HG02571 (cell line): ENCODE data around the gene ZBED1.
A peak's percentile ranks its signal among the peaks of the same experiment; 100 is the strongest.
"Not testable (repeated sequence)": the region's sequence is repeated elsewhere in the genome, so short reads cannot be mapped to it uniquely, and the experiment has no call there.

Experiments
- ATAC-seq: cut with Tn5 transposase; IDR thresholded peaks from one replicate; pipeline ENCODE4 v1.9.1; 2021; ENCODE audit warnings: mild to moderate bottlenecking, moderate library complexity; ENCODE audit not compliant: unreplicated experiment

Gene ZBED1

DNA sequence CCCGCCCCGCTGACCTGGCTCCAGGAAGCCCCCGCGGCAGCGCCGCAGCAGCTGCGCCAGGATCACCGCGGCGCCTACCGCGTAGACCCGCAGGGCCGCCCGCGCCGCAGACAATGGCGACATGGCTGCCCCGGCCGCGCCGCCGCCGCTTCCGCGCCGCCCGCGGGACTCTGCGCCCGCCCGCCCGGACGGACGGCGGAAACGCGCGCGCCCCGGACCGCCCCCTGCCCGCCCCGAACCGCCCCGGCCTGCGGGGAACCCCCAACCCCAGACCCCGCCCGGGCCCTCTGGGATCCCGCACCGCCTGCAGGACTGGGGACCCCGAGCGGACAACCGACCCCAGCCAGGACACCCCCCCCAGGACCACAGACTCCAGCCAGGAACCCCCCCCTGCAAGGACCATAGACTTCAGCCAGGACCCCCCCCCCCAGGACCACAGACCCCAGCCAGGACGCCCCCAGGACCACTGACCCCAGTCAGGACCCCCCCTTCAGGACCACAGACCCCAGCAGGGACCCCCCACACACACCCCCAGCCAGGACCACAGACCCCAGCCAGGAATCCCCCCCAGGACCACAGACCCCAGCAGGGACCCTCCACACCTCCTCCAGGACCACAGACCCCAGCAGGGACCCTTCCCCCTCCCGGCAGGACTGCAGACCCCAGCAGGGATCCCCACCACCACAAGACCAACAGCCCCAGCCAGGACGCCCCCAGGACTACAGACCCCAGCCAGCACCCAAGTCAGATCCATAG lies at the start of gene ZBED1, which contains the start of gene DHRSX:
ZBED1 (minus strand) TSS at position 174 of the 756 bp plus-strand sequence. CDS start 10,257 bp downstream, outside the sequence.
DHRSX (minus strand) TSS at position 174 of the 756 bp plus-strand sequence; CDS start at position 123, 51 bp downstream.
- ATAC-seq: peak; percentile 63

- ATAC-seq: no peak
These were observed 49.1 kb upstream of the ZBED1 start for GRCh38 chrX:2549876-2550275.

- no peak for ATAC-seq
These were observed 48.1 kb upstream of the ZBED1 start for GRCh38 chrX:2548711-2549423.

DNA sequence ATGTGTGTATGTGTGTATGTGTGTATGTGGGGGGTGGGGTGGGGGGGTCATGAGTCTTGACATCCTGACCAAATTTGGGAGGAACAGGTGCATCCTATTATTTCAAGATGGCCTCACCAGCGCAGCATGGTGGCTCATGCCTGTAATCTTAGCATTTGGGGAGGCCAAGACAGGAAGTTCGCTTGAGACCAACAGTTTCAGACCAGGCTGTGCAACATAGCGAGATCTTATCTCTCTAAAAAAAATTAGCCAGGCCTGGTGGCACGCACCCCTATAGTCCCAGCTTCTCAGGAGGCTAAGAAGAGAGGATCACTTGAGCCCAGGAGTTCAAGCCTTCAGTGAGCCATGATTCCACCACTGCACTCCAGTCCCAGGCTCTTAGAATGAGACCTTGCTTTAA lies 47.0 kb upstream of the ZBED1 start:
- no peak for ATAC-seq

DNA sequence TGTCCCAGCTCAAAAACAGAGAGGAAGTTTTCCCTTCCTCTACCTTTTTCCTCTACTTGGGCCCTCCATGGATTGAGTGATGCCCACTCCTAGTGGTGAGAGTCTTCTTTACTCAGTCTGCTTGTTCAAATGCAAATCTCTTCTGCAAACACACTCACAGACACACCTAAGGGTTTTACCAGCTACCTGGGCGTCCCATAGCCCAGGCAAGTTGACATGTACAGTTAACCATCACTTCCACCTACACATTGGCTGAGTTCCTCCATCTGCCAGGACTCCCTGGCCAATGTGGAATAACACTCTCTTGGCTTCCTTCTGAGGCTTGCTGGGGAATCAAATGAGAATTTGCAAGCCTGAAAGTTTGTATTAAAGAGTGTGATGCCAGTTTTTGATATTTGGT lies 45.7 kb upstream of the ZBED1 start:
- no peak for ATAC-seq

DNA sequence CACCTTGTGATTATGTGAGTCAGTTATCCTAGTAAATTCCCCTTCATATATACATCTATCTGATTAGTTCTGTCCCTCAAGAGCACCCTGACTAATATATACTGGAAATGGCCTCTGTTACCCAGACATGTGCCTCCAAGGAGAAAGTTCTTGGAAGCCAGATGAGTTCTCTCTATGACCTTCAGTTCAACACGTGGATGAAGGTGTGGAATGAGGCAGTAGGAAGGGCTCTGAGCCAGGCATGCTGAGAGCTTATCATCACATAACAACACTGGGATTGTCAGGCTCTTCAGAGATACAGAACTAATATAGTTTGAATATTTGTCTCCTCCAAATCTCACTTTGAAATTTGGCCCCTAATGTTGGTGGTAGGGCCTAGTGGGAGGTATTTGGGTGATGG lies 44.4 kb upstream of the ZBED1 start:
- no peak for ATAC-seq

- no peak for ATAC-seq
These were observed 42.2 kb upstream of the ZBED1 start for GRCh38 chrX:2542826-2543521.

GRCh38 chrX:2541603-2542002 lies 40.8 kb upstream of the ZBED1 start:
- ATAC-seq: no peak

DNA sequence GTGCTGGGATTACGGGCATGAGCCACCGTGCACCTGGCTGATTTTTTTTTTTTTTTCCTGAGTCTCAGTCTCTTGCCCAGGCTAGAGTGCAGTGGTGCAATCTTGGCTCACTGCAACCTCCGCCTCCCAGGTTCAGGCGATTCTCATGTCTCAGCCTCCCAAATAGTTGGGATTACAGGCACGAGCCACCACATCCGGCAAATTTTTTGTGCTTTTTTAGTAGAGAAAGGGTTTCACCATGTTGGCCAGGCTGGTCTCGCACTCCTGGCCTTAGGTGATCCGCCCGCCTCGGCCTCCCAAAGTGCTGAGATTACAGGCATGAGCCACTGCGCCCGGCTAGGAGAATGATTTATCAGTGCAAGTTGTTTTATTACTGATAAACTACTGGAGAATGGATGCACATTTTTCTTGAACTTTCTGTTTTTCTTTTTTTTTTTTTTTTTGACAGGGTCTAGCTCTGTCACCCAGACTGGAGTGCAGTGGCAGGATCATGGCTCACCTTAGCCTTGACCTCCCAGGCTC lies 39.7 kb upstream of the ZBED1 start:
- no peak for ATAC-seq

- no peak for ATAC-seq
These were observed 38.8 kb upstream of the ZBED1 start for GRCh38 chrX:2539586-2539985.

GRCh38 chrX:2538031-2538757 lies 37.4 kb upstream of the ZBED1 start:
- ATAC-seq: no peak

- no peak for ATAC-seq
These were observed 36.2 kb upstream of the ZBED1 start for GRCh38 chrX:2536974-2537373.

DNA sequence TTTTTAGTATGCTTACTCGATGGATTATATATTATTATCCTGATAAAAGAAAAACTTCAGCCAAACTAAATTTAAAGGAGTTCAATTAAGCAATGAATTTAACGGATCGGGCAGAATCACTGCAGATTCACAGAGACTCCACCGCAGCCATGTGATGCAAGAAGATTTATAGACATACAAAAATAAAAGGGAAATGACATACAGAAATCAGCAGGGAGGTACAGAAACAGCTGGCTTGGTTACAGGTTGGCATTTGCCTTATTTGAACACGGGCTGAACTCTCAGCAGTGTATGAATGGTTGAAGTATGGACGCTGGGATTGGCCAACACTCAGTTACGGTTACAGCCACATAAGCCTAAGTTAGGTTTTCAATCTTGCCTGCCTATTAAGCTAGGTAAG lies 35.4 kb upstream of the ZBED1 start:
- no peak for ATAC-seq

DNA sequence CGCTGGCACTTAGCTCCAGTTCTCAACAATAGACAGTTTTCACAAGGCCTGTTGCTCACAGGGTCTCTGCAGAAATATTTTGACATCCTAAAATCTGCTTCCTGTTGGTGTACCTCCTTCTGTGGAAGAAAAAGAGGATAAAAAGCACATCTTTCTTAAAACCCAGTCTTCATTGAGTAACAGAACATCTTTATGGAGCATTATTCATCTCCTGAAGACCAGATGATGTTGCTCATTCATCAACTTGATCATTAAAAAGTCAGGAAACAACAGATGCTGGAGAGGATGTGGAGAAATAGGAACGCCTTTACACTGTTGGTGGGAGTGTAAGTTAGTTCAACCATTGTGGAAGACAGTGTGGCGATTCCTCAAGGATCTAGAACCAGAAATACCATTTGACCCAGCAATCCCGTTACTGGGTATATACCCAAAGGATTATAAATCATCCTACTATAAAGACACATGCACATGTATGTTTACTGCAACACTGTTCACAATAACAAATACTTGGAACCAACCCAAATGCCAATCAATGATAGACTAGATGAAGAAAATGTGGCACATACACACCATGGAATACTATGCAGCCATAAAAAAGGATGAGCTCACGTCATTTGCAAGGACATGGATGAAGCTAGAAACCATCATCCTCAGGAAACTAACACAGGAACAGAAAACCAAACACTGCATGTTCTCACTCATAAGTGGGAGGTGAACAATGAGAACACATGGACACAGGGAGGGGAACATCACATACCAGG lies 33.7 kb upstream of the ZBED1 start:
- ATAC-seq: not testable (repeated sequence)

- no peak for ATAC-seq
These were observed 32.6 kb upstream of the ZBED1 start for GRCh38 chrX:2533424-2533823.

DNA sequence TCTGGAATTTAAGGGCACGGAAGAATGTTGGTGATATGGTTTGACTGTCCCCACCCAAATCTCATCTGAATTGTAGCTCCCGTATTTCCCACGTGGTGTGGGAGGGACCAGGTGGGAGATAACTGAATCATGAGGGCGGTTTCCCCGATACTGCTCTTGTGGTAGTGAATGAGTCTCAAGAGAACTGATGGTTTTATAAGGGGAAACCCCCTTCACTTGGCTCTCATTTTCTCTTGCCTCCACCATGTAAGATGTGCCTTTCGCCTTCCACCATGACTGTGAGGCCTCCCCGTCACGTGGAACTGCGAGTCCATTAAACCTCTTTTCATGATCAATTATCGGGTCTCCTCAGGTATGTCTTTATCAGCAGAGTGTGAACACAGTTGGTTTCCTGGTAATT lies 25.6 kb upstream of the ZBED1 start:
- no peak for ATAC-seq

GRCh38 chrX:2523911-2524310 lies 23.1 kb upstream of the ZBED1 start:
- no peak for ATAC-seq

GRCh38 chrX:2521927-2522386 lies 21.2 kb upstream of the ZBED1 start:
- ATAC-seq: peak; percentile 40

DNA sequence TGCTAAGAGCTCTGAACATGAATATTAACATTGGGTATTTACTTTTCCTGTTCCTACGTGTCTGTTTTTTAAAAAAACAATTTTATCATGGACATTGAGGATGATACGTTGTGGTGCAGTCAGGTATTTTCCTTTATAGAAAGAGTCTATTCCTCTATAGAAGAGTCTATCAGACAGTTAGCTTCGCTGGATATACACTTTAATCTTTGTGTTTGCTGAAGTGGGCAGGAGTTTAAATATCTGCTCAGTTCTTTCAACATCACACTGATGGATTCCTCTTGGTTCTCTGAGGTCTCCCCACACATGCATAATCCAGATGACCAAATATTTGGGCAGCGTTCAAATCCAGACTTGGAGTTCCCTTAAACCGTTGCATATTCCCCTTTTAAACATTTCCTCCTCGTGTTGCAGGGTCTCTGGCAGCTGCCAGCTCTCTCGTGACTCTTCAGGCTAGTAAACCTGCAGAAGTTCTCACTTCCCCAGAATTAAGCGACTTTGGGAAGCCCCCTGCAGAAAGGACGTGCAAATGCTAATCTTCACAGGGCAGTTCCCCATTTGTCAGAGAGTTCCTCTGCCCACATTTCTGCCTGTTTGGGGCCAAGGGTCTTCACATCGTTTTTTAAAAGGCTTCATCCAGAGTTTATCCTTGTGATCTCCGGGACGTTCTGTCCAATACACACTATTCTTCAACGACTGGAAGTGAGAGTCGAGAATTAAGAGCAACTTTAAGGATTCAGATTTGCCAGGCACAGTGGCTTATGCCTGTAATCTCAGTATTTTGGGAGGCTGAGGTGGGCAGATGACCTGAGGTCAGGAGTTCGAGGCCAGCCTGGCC lies 20.5 kb upstream of the ZBED1 start:
- peak; percentile 74 for ATAC-seq
